H1 (cell line): Measurements from ENCODE around the gene CEL. TPM values are rescaled to one million over a fixed set of nuclear protein-coding genes. Genes with fewer than 3 reads are reported as not detected.

Experiments
- CTCF ChIA-PET: fragments of 300-600 bp; sonication (Branson Sonifier 250); formaldehyde crosslinking; loops from one replicate; lab custom pipeline; 2021; ENCODE audit not compliant: partially characterized antibody; lab: Charles Lee
- POLR2A ChIA-PET: fragments of 300-600 bp; sonication (Branson Sonifier 250); formaldehyde crosslinking; loops from one replicate; lab custom pipeline; 2021; ENCODE audit warnings: inconsistent platforms; ENCODE audit not compliant: partially characterized antibody; lab: Charles Lee
- DNase-seq, 2 experiments: peaks; one replicate each; pipeline versions ENCODE4 v3.0.0 to v3.0.0-alpha.2; 2010 to 2022; ENCODE audit warnings: low spot score in 2 of 2, low read depth in 1 of 2, mixed read lengths in 1 of 2
- FAIRE-seq: peaks from 2 replicates; lab custom pipeline; 2011; peaks lifted over from hg19 to GRCh38; lab: Jason Lieb, UNC
- H2AFZ ChIP-seq: 2 replicates; pipeline ENCODE4 v1.8.1; 2012; ENCODE audit warnings: low read length, inconsistent platforms
- H2AK5ac ChIP-seq: 2 replicates; pipeline ENCODE4 v1.6.1; 2013; ENCODE audit warnings: low read depth, low read length
- H2BK120ac ChIP-seq: replicated peaks from 2 replicates; pipeline ENCODE3; 2013; ENCODE audit warnings: low read depth, low read length, inconsistent platforms
- H2BK12ac ChIP-seq: 2 replicates; pipeline ENCODE4 v1.6.1; 2013; ENCODE audit warnings: low read depth, low read length
- H2BK15ac ChIP-seq: 2 replicates; pipeline ENCODE4 v1.6.1; 2013; ENCODE audit warnings: low read length
- H2BK20ac ChIP-seq: 2 replicates; pipeline ENCODE4 v1.6.1; 2013; ENCODE audit warnings: low read length
- H2BK5ac ChIP-seq: 2 replicates; pipeline ENCODE4 v1.6.1; 2013; ENCODE audit warnings: low read depth, low read length
- H3K14ac ChIP-seq: 2 replicates; pipeline ENCODE4 v1.6.1; 2013; ENCODE audit warnings: inconsistent platforms; ENCODE audit not compliant: insufficient read length
- H3K18ac ChIP-seq: 2 replicates; pipeline ENCODE4 v1.6.1; 2013; ENCODE audit warnings: low read length; ENCODE audit errors: extremely low read depth
- H3K23ac ChIP-seq: 2 replicates; pipeline ENCODE4 v1.6.1; 2013; ENCODE audit warnings: inconsistent platforms; ENCODE audit not compliant: insufficient read length
- H3K23me2 ChIP-seq: 2 replicates; pipeline ENCODE4 v1.6.1; 2013; ENCODE audit warnings: low read depth, low read length
- H3K27ac ChIP-seq: 2 replicates; pipeline ENCODE4 v1.6.1; 2011; ENCODE audit warnings: low read depth, low read length, inconsistent platforms
- H3K27me3 ChIP-seq, 4 experiments: replicated peaks in 1 of 4; 1 replicate in 1 of 4; 2 replicates in 3 of 4; pipeline versions ENCODE4 v1.6.1 to v1.8.1; 2011 to 2013; ENCODE audit warnings: low read length in 3 of 4, mild to moderate bottlenecking in 3 of 4, inconsistent platforms in 2 of 4, mixed read lengths in 2 of 4, moderate library complexity in 1 of 4; ENCODE audit not compliant: control insufficient read depth in 3 of 4, insufficient read depth in 3 of 4; ENCODE audit errors: extremely low read depth in 1 of 4
- H3K36me3 ChIP-seq, 4 experiments: 2 replicates each; pipeline versions ENCODE4 v1.6.1 to v1.8.1; 2011 to 2013; ENCODE audit warnings: mild to moderate bottlenecking in 4 of 4, low read length in 3 of 4, moderate library complexity in 2 of 4, control low read depth in 1 of 4, inconsistent platforms in 1 of 4; ENCODE audit not compliant: insufficient read depth in 4 of 4, control insufficient read depth in 2 of 4
- H3K4ac ChIP-seq: replicated peaks from 2 replicates; pipeline ENCODE3; 2013; ENCODE audit warnings: low read length, low read depth, mixed read lengths, inconsistent platforms; ENCODE audit not compliant: insufficient read length
- H3K4me1 ChIP-seq, 4 experiments: replicated peaks in 1 of 4; 1 replicate in 1 of 4; 2 replicates in 3 of 4; pipeline versions ENCODE4 v1.6.1 to v1.8.1; 2011 to 2013; ENCODE audit warnings: low read length in 3 of 4, inconsistent platforms in 2 of 4, mixed read lengths in 1 of 4; ENCODE audit not compliant: insufficient read depth in 4 of 4, control insufficient read depth in 3 of 4
- H3K4me2 ChIP-seq, 2 experiments: 2 replicates each; pipeline versions ENCODE4 v1.6.1 to v1.8.1; 2011 to 2013; ENCODE audit warnings: low read depth in 2 of 2, low read length in 2 of 2, control low read depth in 1 of 2, inconsistent platforms in 1 of 2, mild to moderate bottlenecking in 1 of 2; ENCODE audit not compliant: insufficient read depth in 1 of 2
- H3K4me3 ChIP-seq, 4 experiments: fragments of 200-600, 300-600 bp in 1 of 4; sonication (generic), shearing (Covaris generic), sonication (Bioruptor Twin) in 1 of 4; 2 replicates each; pipeline versions ENCODE4 v1.5.1 to v1.8.1; 2011 to 2016; ENCODE audit warnings: low read length in 4 of 4, low read depth in 3 of 4, control low read depth in 2 of 4, inconsistent platforms in 2 of 4, mild to moderate bottlenecking in 2 of 4, mixed read lengths in 1 of 4, moderate library complexity in 1 of 4; ENCODE audit not compliant: insufficient read depth in 2 of 4; ENCODE audit errors: extremely low read depth in 1 of 4
- H3K56ac ChIP-seq: replicated peaks from 2 replicates; pipeline ENCODE3; 2013; ENCODE audit warnings: low read depth, mild to moderate bottlenecking, mixed read lengths, low read length, inconsistent platforms; ENCODE audit not compliant: insufficient read length
- H3K79me1 ChIP-seq: 2 replicates; pipeline ENCODE4 v1.6.1; 2013; ENCODE audit warnings: low read depth, low read length, control low read depth
- H3K79me2 ChIP-seq, 2 experiments: 2 replicates each; pipeline versions ENCODE4 v1.6.1 to v1.8.1; 2012 to 2013; ENCODE audit warnings: low read length in 2 of 2, mild to moderate bottlenecking in 2 of 2, inconsistent platforms in 1 of 2; ENCODE audit not compliant: insufficient read depth in 2 of 2, control insufficient read depth in 1 of 2
- H3K9ac ChIP-seq, 4 experiments: replicated peaks in 1 of 4; 1 replicate in 1 of 4; 2 replicates in 3 of 4; pipeline versions ENCODE4 v1.6.1 to v1.8.1; 2011 to 2013; ENCODE audit warnings: low read depth in 3 of 4, low read length in 3 of 4, control low read depth in 2 of 4, mild to moderate bottlenecking in 2 of 4, moderate library complexity in 2 of 4, inconsistent platforms in 1 of 4; ENCODE audit errors: extremely low read depth in 1 of 4
- H3K9me3 ChIP-seq, 2 experiments: 2 replicates each; pipeline versions ENCODE4 v1.6.1 to v1.8.1; 2012 to 2013; ENCODE audit warnings: mild to moderate bottlenecking in 2 of 2, moderate library complexity in 2 of 2, control low read depth in 1 of 2, inconsistent platforms in 1 of 2, low read depth in 1 of 2, low read length in 1 of 2, mixed read lengths in 1 of 2; ENCODE audit not compliant: insufficient read depth in 2 of 2
- H4K20me1 ChIP-seq, 2 experiments: replicated peaks in 1 of 2; 2 replicates each; pipeline versions ENCODE3 to v1.8.1; 2011 to 2013; ENCODE audit warnings: inconsistent platforms in 2 of 2, low read length in 2 of 2, mild to moderate bottlenecking in 1 of 2; ENCODE audit not compliant: insufficient read depth in 2 of 2, control insufficient read depth in 1 of 2
- H4K5ac ChIP-seq: 2 replicates; pipeline ENCODE4 v1.6.1; 2013; ENCODE audit warnings: low read length, low read depth, mixed read lengths, inconsistent platforms; ENCODE audit not compliant: insufficient read length
- H4K8ac ChIP-seq: 2 replicates; pipeline ENCODE4 v1.8.0; 2013; ENCODE audit warnings: mild to moderate bottlenecking, moderate library complexity, low read length, inconsistent platforms; ENCODE audit not compliant: insufficient read depth; ENCODE audit errors: extremely low read depth
- H4K91ac ChIP-seq: replicated peaks from 2 replicates; pipeline ENCODE3; 2013; ENCODE audit warnings: low read length, mixed read lengths, inconsistent platforms; ENCODE audit not compliant: insufficient read length
- EP300 ChIP-seq, 2 experiments: IDR thresholded peaks; 1 replicate in 1 of 2; 2 replicates in 1 of 2; pipeline ENCODE4 v1.6.1; 2011 to 2012; ENCODE audit warnings: low read depth in 2 of 2, low read length in 2 of 2, mild to moderate bottlenecking in 2 of 2, borderline replicate concordance in 1 of 2, inconsistent platforms in 1 of 2, moderate library complexity in 1 of 2
- FOSL1 ChIP-seq: IDR thresholded peaks from 2 replicates; pipeline ENCODE4 v1.6.1; 2011; ENCODE audit warnings: mild to moderate bottlenecking, low read depth, low read length, moderate library complexity; ENCODE audit not compliant: insufficient read depth
- GTF2F1 ChIP-seq: IDR thresholded peaks from 2 replicates; pipeline ENCODE4 v1.6.1; 2012; ENCODE audit warnings: low read depth, low read length, improper control_type of control experiment, borderline replicate concordance
- JUND ChIP-seq: IDR thresholded peaks from 2 replicates; pipeline ENCODE4 v1.6.1; 2011; ENCODE audit warnings: mild to moderate bottlenecking, improper control_type of control experiment, low read length
- KDM5A ChIP-seq: fragments of 200-600 bp; IDR thresholded peaks from 2 replicates; pipeline ENCODE4 v1.7.1; 2012; ENCODE audit warnings: mild to moderate bottlenecking, low read length, inconsistent platforms, mixed read lengths
- NANOG ChIP-seq: IDR thresholded peaks from 2 replicates; pipeline ENCODE4 v1.6.1; 2011; ENCODE audit warnings: low read length, low read depth, mild to moderate bottlenecking, inconsistent platforms; ENCODE audit not compliant: insufficient read depth, poor library complexity, severe bottlenecking
- POU5F1 ChIP-seq: IDR thresholded peaks from 2 replicates; pipeline ENCODE4 v1.6.1; 2011; ENCODE audit warnings: low read depth, mild to moderate bottlenecking, low read length, moderate library complexity
- SP1 ChIP-seq: IDR thresholded peaks from 2 replicates; pipeline ENCODE4 v1.6.1; 2011; ENCODE audit warnings: low read depth, low read length
- SP2 ChIP-seq: IDR thresholded peaks from 2 replicates; pipeline ENCODE4 v1.6.1; 2012; ENCODE audit warnings: mild to moderate bottlenecking, low read length, inconsistent platforms
- SP4 ChIP-seq: IDR thresholded peaks from 2 replicates; pipeline ENCODE4 v1.6.1; 2012; ENCODE audit warnings: low read length, inconsistent platforms
- SUZ12 ChIP-seq: fragments of 200-600 bp; sonication (generic); IDR thresholded peaks from 2 replicates; pipeline ENCODE4 v1.6.1; 2012; ENCODE audit warnings: mild to moderate bottlenecking, inconsistent platforms, low read length, moderate library complexity, mixed read lengths
- TEAD4 ChIP-seq: IDR thresholded peaks from 2 replicates; pipeline ENCODE4 v1.6.1; 2012; ENCODE audit warnings: low read depth, low read length, inconsistent platforms, mixed read lengths
- WGBS, 2 experiments: shearing (Covaris generic) in 1 of 2; methylation state at CpG; one replicate each; pipeline versions ENCODE4 v1.1.6 to v1.1.7; 2013 to 2015; ENCODE audit warnings: low lambda C conversion rate in 2 of 2, mixed read lengths in 2 of 2, inconsistent platforms in 1 of 2, low coverage in 1 of 2, missing lambda C conversion rate in 1 of 2; ENCODE audit not compliant: insufficient replicate concordance in 2 of 2, insufficient coverage in 1 of 2, insufficient read length in 1 of 2; ENCODE audit errors: extremely low coverage in 1 of 2, missing lambda C conversion rate in 1 of 2; 5-methylcytosine and 5-hydroxymethylcytosine counted together
- polyA plus RNA-seq, 7 experiments: library from polyadenylated mRNA; depleted of rRNA in 3 of 7; stranded (reverse) in 5 of 7; unstranded in 2 of 7; fragments of >200 nt in 5 of 7; fragments of 200-250 nt in 2 of 7; gene quantifications; 1 replicate in 5 of 7; 2 replicates in 1 of 7; 4 replicates in 1 of 7; pipeline versions ENCODE4 v1.2.1 to v1.2.3, GENCODE V29; 2011 to 2013; ENCODE audit warnings: missing spikeins in 2 of 7, mixed read lengths in 2 of 7
- total RNA-seq: library from RNA; stranded (reverse); fragmentation: NEBNext Ultra II Directional; extraction: Animal tissue kit (Norgen Biotek cat#: 25700); gene quantifications from 2 replicates; pipeline ENCODE4 v1.2.1, GENCODE V29; 2021

The CEL gene
- total and polyA plus RNA-seq, 2 of the 8 experiments (the other 6 are each of a cell fraction or from before 2014, with no cell fraction given): 1.8 to 3.4 TPM

DNA sequence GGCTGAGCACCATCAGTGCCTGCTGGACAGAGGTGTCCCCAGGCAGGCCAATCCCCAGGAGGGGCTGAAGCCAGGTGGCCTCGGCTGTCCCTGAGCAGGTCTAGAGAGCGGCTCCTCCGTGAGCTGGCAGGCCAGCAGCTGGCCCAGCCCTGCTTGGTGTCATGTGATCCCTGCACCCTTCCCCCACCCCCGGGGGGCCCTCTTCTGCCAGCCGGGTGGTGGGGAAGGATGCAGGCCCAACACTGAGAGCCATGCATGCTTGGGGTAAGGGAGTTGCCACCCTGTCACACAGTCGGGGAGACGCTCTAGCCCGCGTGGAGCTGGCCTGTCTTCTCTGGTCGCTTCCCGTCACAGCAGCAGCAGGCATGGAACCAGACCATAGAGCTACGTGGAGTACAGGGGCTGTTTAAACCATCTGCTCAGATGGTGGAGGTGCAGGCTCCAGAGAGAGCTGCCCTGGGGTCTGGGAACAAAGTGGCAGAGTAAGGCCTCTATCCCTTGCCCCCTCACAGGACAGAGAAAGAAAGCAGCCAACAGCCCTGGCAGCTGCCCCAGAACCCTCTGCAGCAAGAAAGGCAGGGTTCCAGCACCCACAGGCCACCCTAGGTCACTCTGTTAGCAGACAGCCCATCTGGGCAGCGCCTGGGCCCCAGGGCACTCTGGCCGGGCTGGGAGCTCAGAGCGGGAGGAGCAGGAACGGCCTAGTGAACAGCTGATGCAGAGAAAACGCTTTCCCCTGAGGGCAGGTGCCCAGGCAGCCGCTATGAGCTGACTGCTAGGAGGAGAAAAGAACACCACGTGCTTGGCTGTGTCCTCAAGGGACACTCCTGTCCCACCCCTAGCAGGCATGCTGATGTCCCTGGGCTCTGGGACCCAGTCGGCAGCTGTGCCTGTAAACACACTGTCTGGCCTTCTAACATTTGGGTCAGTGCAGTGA, 52.4 kb downstream of the CEL start:
- H3K4ac ChIP-seq: no peak overlapping the region
- ChIA-PET CTCF (interaction anchor here (1.0 to 19.3 kb wide), 8 partner anchors 11 to 228 kb away, joined by 3 to 337 read pairs (median 4); no protein-coding TSS in a partner anchor), POLR2A (interaction anchor here (0.9 to 2.4 kb wide), 2 partner anchors 36 to 50 kb away, joined by 3 to 8 read pairs; partner anchors contain the start of gene GBGT1)
- no peak overlapping the region for H3K23ac ChIP-seq
- FAIRE-seq (no peak), DNase-seq (no peak)
- no peak overlapping the region for H4K91ac ChIP-seq
- no peak overlapping the region for H3K4me2 ChIP-seq
- no peak overlapping the region for H3K56ac ChIP-seq
- no peak overlapping the region for H3K9ac ChIP-seq
- H3K18ac ChIP-seq: no peak overlapping the region; the same call in 1 of the 2 replicates
- H2AK5ac ChIP-seq: no peak overlapping the region
- no peak overlapping the region for H2AFZ ChIP-seq
- no peak overlapping the region for H4K8ac ChIP-seq
- H4K5ac ChIP-seq: no peak overlapping the region
- no peaks in the 10 kb centered on the region for H3K23me2 ChIP-seq
- peaks cover 0 to 22% (median 13%) of the 10 kb centered on the region in 4 experiments; a peak in 5 of 7 replicates for H3K27me3 ChIP-seq
- 89% methylated on average over 17 of the region's 20 CpGs; no CpG with 5 or more reads in 1 of the 2 experiments for WGBS, 2 experiments
- H2BK12ac ChIP-seq: no peak overlapping the region
- no peaks in the 10 kb centered on the region for H3K79me1 ChIP-seq
- no peaks in the 10 kb centered on the region for H3K79me2 ChIP-seq
- H3K36me3 ChIP-seq: no peaks in the 10 kb centered on the region; a peak in 1 of 8 replicates
- no peak overlapping the region for H2BK120ac ChIP-seq
- H4K20me1 ChIP-seq: peaks cover 31 to 43% of the 10 kb centered on the region in 2 experiments
- no peak overlapping the region for H3K14ac ChIP-seq
- H3K27ac ChIP-seq: no peak overlapping the region
- H3K9me3 ChIP-seq: no peaks in the 10 kb centered on the region
- H3K4me3 ChIP-seq: no peak overlapping the region
- H2BK15ac ChIP-seq: no peak overlapping the region
- no peak overlapping the region for H2BK5ac ChIP-seq
- H2BK20ac ChIP-seq: no peak overlapping the region
- peaks cover 0 to 4% (median 3%) of the 10 kb centered on the region in 4 experiments; a peak in 1 of 7 replicates for H3K4me1 ChIP-seq
- TF ChIP-seq KDM5A (no peak), TEAD4 (no peak), NANOG (no peak), SP2 (no peak), SP4 (no peak), FOSL1 (no peak), EP300 (IDR thresholded peaks at IDR 0.05; ENCODE audit: borderline replicate concordance in 1 of 2, low read depth in 2 of 2, low read length in 2 of 2) (no peak), SP1 (no peak), JUND (no peak), POU5F1 (no peak), SUZ12 (no peak), GTF2F1 (no peak)
